Testis (tissue), 3 donors: Measurements from ENCODE around the gene FBXO3. TPM values are rescaled to one million over a fixed set of nuclear protein-coding genes. Genes with fewer than 3 reads are reported as not detected.

ENCODE experiments used
- DNase-seq: peaks from one replicate; pipeline ENCODE4 v3.0.0-alpha.2; 2019
- H3K27ac ChIP-seq, 2 donors: fragments of 200-600 bp; sonication (generic); one replicate each; pipeline ENCODE4 v1.5.1; 2019
- H3K27me3 ChIP-seq: fragments of 200-600 bp; sonication (generic); one replicate; pipeline ENCODE4 v1.5.1; 2019
- H3K36me3 ChIP-seq: fragments of 200-600 bp; sonication (generic); one replicate; pipeline ENCODE4 v1.5.1; 2017; ENCODE audit warnings: low read depth; ENCODE audit errors: missing control alignments
- H3K4me1 ChIP-seq: fragments of 200-600 bp; sonication (generic); one replicate; pipeline ENCODE4 v1.5.1; 2019
- H3K4me3 ChIP-seq, 2 donors: fragments of 200-600 bp; sonication (generic); one replicate each; pipeline ENCODE4 v1.5.1; 2017 to 2019
- H3K9me3 ChIP-seq: fragments of 200-600 bp; sonication (generic); one replicate; pipeline ENCODE4 v1.5.1; 2017
- CTCF ChIP-seq, 3 experiments: fragments of 450-650 bp in 2 of 3; fragments of 200-600 bp in 1 of 3; sonication (generic) in 1 of 3; IDR thresholded peaks; one replicate each; pipeline ENCODE4 v1.5.1; 2016 to 2019; ENCODE audit warnings: antibody characterized with exemption in 3 of 3, mild to moderate bottlenecking in 2 of 3, moderate library complexity in 1 of 3
- POLR2A ChIP-seq: fragments of 450-650 bp; IDR thresholded peaks from one replicate; pipeline ENCODE4 v1.6.1; 2017; ENCODE audit warnings: antibody characterized with exemption, mild to moderate bottlenecking, moderate library complexity
- WGBS, 2 donors: methylation state at CpG; one replicate each; pipeline ENCODE4 v1.1.5; 2018; 5-methylcytosine and 5-hydroxymethylcytosine counted together
- intact Hi-C: fragments of 100-400 bp; cut with DNase I; formaldehyde crosslinking; loops from one replicate; pipeline ENCODE4 v1.15.1; 2023; ENCODE audit warnings: low total_unique reads
- polyA plus RNA-seq: library from polyadenylated mRNA; stranded (reverse); fragments of 350-450 nt; fragmentation: Illumina TruSeq; extraction: RNeasy Lipid Tissue Mini Kit (QIAGEN cat#74804); gene quantifications from one replicate; pipeline ENCODE4 v1.2.3, GENCODE V29; 2014; ENCODE audit warnings: low read depth, low replicate concordance; ENCODE audit not compliant: insufficient read depth
- total RNA-seq, 2 donors: library from RNA; depleted of rRNA; stranded (reverse); fragments of >200 nt; gene quantifications; one replicate each; pipeline ENCODE4 v1.2.3, GENCODE V29; 2016

FBXO3 gene
- total and polyA plus RNA-seq, 3 donors from 2014 or later = 27.2 to 44.8 (median 39.3) TPM

GRCh38 chr11:33775832-33776470 is 1.6 kb upstream of the FBXO3 start:
- H3K4me3 ChIP-seq = no peak overlapping the region
- intact Hi-C loops = no loop called here

GRCh38 chr11:33775467-33775807 is 1.1 kb upstream of the FBXO3 start:
- 61 to 70% methylated on average over 7 of the region's 7 CpGs for WGBS, 2 donors
- H3K36me3 ChIP-seq = no peaks in the 10 kb centered on the region
- peaks cover 9% of the 10 kb centered on the region for H3K4me1 ChIP-seq
- no peaks in the 10 kb centered on the region for H3K9me3 ChIP-seq
- no peak for DNase-seq
- no peak overlapping the region for H3K27ac ChIP-seq
- intact Hi-C loops = no loop called here
- H3K4me3 ChIP-seq = peak overlapping the region in 1 of 2 donors; percentile 95
- TF ChIP-seq CTCF (IDR thresholded peaks at IDR 0.05) (no peak), POLR2A (no peak)
- H3K27me3 ChIP-seq = no peaks in the 10 kb centered on the region

More at GRCh38 chr11:33775832-33776470, 1.6 kb upstream of the FBXO3 start:
- TF ChIP-seq CTCF (IDR thresholded peaks at IDR 0.05) (no peak), POLR2A (no peak)
- no peaks in the 10 kb centered on the region for H3K9me3 ChIP-seq
- no peak overlapping the region for H3K27ac ChIP-seq
- H3K36me3 ChIP-seq = no peaks in the 10 kb centered on the region
- H3K27me3 ChIP-seq = no peaks in the 10 kb centered on the region
- H3K4me1 ChIP-seq = peaks cover 9% of the 10 kb centered on the region
- no peak for DNase-seq
- 35 to 71% methylated on average over 1 of the region's 1 CpG for WGBS, 2 donors

GRCh38 chr11:33774736-33775466 is 581 bp upstream of the FBXO3 start:
- peak overlapping the region; percentile 88 to 91 for H3K27ac ChIP-seq
- peak overlapping the region; percentile 82 to 95 for H3K4me3 ChIP-seq
- intact Hi-C loops = no loop called here
- peak; percentile 51 for DNase-seq
- no peaks in the 10 kb centered on the region for H3K27me3 ChIP-seq
- H3K9me3 ChIP-seq = no peaks in the 10 kb centered on the region
- WGBS, 2 donors = 2% methylated on average over 23 of the region's 23 CpGs
- H3K4me1 ChIP-seq = peaks cover 9% of the 10 kb centered on the region
- TF ChIP-seq POLR2A = no peak
- TF ChIP-seq CTCF (IDR thresholded peaks at IDR 0.05) = no peak
- no peaks in the 10 kb centered on the region for H3K36me3 ChIP-seq

- intact Hi-C loops = no loop called here
- Histone ChIP-seq H3K27me3 (no peaks in the 10 kb centered on the region), H3K27ac (peak overlapping the region; percentile 88 to 91), H3K36me3 (no peaks in the 10 kb centered on the region), H3K4me3 (peak overlapping the region; percentile 82 to 95), H3K9me3 (no peaks in the 10 kb centered on the region), H3K4me1 (peaks cover 9% of the 10 kb centered on the region)
- no peak for TF ChIP-seq POLR2A
- no peak for TF ChIP-seq CTCF (IDR thresholded peaks at IDR 0.05)
- DNase-seq = peak; percentile 28
- WGBS, 2 donors = 5 to 8% methylated on average over 22 of the region's 22 CpGs
Measured at GRCh38 chr11:33773404-33773986, 825 bp downstream of the FBXO3 start.
